HEK293T (cell line): ENCODE measurements around the gene TNIK.
"Not testable (repeated sequence)": the region's sequence is repeated elsewhere in the genome, so short reads cannot be mapped to it uniquely, and the experiment has no call there.

Source experiments
- CTCF ChIA-PET: fragments of 350-600 bp; formaldehyde crosslinking; extraction: SDS; loops from one replicate; lab custom pipeline; 2021; ENCODE audit warnings: antibody characterized with exemption, inconsistent platforms; lab: Yijun Ruan, JAX
- POLR2A ChIA-PET: fragments of 350-600 bp; formaldehyde crosslinking; extraction: SDS; loops from one replicate; lab custom pipeline; 2020; ENCODE audit warnings: antibody characterized with exemption, inconsistent platforms; lab: Yijun Ruan, JAX
- DNase-seq: peaks from one replicate; pipeline ENCODE4 v3.0.0; 2012; ENCODE audit warnings: mixed read lengths; ENCODE audit errors: extremely low spot score
- ARNT ChIP-seq: fragments of 450-650 bp; IDR thresholded peaks from 2 replicates; pipeline ENCODE4 v1.6.1; 2017; ENCODE audit warnings: mild to moderate bottlenecking
- BHLHE40 ChIP-seq: fragments of 450-650 bp; IDR thresholded peaks from 2 replicates; pipeline ENCODE4 v1.6.1; 2016; ENCODE audit warnings: mild to moderate bottlenecking, moderate library complexity, borderline replicate concordance
- CTBP1 ChIP-seq: fragments of 450-650 bp; IDR thresholded peaks from 2 replicates; pipeline ENCODE4 v1.6.1; 2016; ENCODE audit warnings: borderline replicate concordance
- ELF4 ChIP-seq: fragments of 450-650 bp; IDR thresholded peaks from 2 replicates; pipeline ENCODE4 v1.6.1; 2017; ENCODE audit warnings: antibody characterized with exemption
- FOXA1 ChIP-seq: fragments of 450-650 bp; IDR thresholded peaks from 2 replicates; pipeline ENCODE4 v1.6.1; 2016; ENCODE audit warnings: mild to moderate bottlenecking
- FOXK2 ChIP-seq: fragments of 450-650 bp; IDR thresholded peaks from 2 replicates; pipeline ENCODE4 v1.6.1; 2016; ENCODE audit warnings: mild to moderate bottlenecking
- FOXM1 ChIP-seq: fragments of 450-650 bp; IDR thresholded peaks from 2 replicates; pipeline ENCODE4 v1.6.1; 2017; ENCODE audit warnings: mild to moderate bottlenecking, borderline replicate concordance
- HDGF ChIP-seq: fragments of 450-650 bp; IDR thresholded peaks from 2 replicates; pipeline ENCODE4 v1.6.1; 2017; ENCODE audit warnings: antibody characterized with exemption, borderline replicate concordance
- L3MBTL2 ChIP-seq: fragments of 450-650 bp; conservative IDR thresholded peaks from 2 replicates; pipeline ENCODE4 v1.6.1; 2016; ENCODE audit warnings: mild to moderate bottlenecking
- LEF1 ChIP-seq: fragments of 450-650 bp; IDR thresholded peaks from 2 replicates; pipeline ENCODE4 v1.6.1; 2017; ENCODE audit warnings: mild to moderate bottlenecking, borderline replicate concordance
- NFRKB ChIP-seq: fragments of 450-650 bp; IDR thresholded peaks from 2 replicates; pipeline ENCODE4 v1.6.1; 2016; ENCODE audit warnings: mild to moderate bottlenecking, moderate library complexity
- SP1 ChIP-seq: fragments of 450-650 bp; IDR thresholded peaks from 2 replicates; pipeline ENCODE4 v1.6.1; 2017
- SUZ12 ChIP-seq: fragments of 450-650 bp; IDR thresholded peaks from 2 replicates; pipeline ENCODE4 v1.6.1; 2016; ENCODE audit warnings: mild to moderate bottlenecking
- TARDBP ChIP-seq: fragments of 450-650 bp; IDR thresholded peaks from 2 replicates; pipeline ENCODE4 v1.6.1; 2016
- ZNF384 ChIP-seq: fragments of 450-650 bp; IDR thresholded peaks from 2 replicates; pipeline ENCODE4 v1.6.1; 2016
- TF ChIP-seq, protein P1 (sequence below): fragments of 450-650 bp; IDR thresholded peaks from 2 replicates; pipeline ENCODE4 v1.6.1; 2016

Gene TNIK

DNA sequence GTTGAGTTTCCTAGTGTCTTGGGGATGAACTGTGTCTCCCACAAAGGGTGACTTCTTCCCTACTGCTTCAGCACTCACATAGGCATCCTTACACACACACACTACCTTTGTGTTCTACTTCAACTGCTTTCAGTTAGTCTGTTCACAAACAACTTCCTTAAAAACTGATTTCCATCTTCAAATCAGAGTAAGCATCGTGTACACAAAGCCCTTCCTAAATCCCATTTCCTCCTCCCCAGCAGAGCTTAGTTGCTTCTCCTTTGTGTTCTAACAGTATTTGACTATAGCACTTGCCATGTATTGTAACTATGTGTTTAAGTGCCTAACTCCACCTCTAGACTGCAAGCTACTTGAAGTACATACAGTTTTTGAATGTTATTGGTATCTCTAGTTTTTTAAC lies 71.7 kb downstream of the TNIK start:
- POLR2A ChIA-PET: no interaction called here
- CTCF ChIA-PET: no interaction called here
- no peak for DNase-seq
- TF ChIP-seq FOXA1 (no peak), ELF4 (no peak), CTBP1 (no peak), ARNT (no peak), BHLHE40 (no peak), ZNF384 (no peak), HDGF (no peak), NFRKB (no peak), SP1 (no peak)
- TF ChIP-seq, protein P1, sequence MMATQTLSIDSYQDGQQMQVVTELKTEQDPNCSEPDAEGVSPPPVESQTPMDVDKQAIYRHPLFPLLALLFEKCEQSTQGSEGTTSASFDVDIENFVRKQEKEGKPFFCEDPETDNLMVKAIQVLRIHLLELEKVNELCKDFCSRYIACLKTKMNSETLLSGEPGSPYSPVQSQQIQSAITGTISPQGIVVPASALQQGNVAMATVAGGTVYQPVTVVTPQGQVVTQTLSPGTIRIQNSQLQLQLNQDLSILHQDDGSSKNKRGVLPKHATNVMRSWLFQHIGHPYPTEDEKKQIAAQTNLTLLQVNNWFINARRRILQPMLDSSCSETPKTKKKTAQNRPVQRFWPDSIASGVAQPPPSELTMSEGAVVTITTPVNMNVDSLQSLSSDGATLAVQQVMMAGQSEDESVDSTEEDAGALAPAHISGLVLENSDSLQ: no peak

DNA sequence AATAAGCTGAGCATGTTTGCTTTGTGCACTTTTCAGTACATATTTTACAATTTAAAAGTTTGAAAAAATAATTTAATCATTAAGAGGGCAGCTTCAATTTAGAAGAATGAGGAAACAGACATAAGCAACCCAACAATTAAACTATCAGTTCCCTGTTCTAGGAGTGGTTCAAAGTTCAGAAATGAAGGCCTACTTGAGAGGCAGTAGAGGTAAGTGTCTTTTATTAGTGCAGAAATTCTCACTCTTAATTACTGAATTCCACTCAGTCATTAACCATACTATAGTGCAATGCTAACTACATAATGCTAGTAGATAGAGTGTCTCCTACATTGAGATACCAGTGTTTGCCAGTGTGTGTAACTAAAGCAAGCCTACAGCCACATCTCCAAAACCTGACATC lies 73.1 kb downstream of the TNIK start:
- TF ChIP-seq BHLHE40 (no peak), ZNF384 (no peak), SP1 (no peak), SUZ12 (no peak), NFRKB (no peak), L3MBTL2 (no peak), FOXA1 (no peak), HDGF (no peak), TARDBP (no peak), CTBP1 (no peak), FOXK2 (no peak), ARNT (no peak), FOXM1 (no peak)
- TF ChIP-seq, protein P1: no peak
- ChIA-PET POLR2A (no interaction called here), CTCF (no interaction called here)
- DNase-seq: no peak

DNA sequence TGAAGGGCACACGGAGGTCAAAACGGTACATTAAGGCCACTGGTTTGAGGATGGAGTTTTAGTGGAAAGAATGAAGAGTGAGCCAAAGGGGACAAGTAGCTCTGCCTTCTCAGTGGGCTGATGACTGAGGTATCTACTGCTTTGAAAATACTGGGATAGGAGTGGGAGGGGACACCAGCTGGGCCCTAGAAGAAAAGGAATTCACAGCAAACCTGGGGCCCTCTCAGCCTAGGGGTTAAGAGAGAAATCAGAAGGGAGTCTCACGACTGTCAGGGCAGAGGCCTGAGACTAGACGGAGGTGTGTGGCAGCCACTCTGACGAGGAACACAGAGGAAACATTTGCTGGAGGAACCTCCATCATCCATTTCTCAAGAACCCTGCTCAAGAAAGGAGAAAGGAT lies 75.1 kb downstream of the TNIK start:
- no peak for DNase-seq
- TF ChIP-seq L3MBTL2: no peak
- TF ChIP-seq ZNF384: no peak
- TF ChIP-seq, protein P1: no peak
- no peak for TF ChIP-seq FOXA1
- no peak for TF ChIP-seq TARDBP
- TF ChIP-seq HDGF: no peak
- TF ChIP-seq CTBP1: no peak
- TF ChIP-seq FOXM1: no peak
- no peak for TF ChIP-seq SP1
- no peak for TF ChIP-seq FOXK2
- no peak for TF ChIP-seq SUZ12
- TF ChIP-seq ARNT: no peak
- no peak for TF ChIP-seq ELF4
- no peak for TF ChIP-seq BHLHE40
- TF ChIP-seq LEF1: no peak
- TF ChIP-seq NFRKB: no peak
- ChIA-PET POLR2A (no interaction called here), CTCF (no interaction called here)

DNA sequence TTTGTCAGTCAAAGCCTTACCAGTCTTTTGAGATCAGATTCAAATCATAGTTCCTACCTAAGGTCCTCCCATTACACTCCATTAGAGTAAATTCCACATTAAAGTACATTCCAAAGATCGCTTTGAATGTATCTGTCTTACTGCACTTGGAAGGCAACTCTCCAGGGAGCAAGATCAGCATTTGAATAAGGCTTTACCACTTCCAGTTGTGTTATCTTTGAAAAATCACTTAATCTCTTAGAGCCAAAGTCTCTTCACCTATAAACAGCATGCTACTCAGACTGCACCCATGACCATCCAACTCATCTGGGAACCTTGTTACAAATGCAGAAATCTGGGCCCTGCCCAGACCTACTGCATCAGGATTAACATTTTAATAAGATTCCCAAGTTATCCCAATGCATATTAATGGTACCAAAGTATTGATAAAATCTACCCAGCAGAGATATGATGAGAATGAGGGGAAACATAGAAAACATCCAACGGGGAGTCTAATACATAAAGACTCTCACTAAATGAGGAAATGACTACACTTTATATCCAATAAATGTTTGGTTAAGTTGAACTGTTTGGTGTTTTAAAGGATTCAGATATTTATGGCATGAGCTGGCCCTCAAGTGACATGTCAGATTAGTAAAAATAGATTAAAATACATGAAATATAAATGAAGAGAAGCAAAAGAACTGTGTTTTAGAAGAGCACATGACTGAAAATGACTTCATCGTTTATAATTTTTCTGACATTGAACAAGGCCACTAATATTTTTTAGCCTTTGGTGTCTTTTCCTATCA lies 75.9 kb downstream of the TNIK start:
- TF ChIP-seq TARDBP (no peak), BHLHE40 (no peak), NFRKB (no peak), HDGF (no peak), L3MBTL2 (no peak), SP1 (no peak), ARNT (no peak), SUZ12 (no peak), ZNF384 (no peak), FOXK2 (no peak), FOXM1 (no peak), LEF1 (no peak), FOXA1 (no peak), ELF4 (no peak), CTBP1 (no peak)
- TF ChIP-seq, protein P1: no peak
- ChIA-PET POLR2A (no interaction called here), CTCF (no interaction called here)
- DNase-seq: no peak

DNA sequence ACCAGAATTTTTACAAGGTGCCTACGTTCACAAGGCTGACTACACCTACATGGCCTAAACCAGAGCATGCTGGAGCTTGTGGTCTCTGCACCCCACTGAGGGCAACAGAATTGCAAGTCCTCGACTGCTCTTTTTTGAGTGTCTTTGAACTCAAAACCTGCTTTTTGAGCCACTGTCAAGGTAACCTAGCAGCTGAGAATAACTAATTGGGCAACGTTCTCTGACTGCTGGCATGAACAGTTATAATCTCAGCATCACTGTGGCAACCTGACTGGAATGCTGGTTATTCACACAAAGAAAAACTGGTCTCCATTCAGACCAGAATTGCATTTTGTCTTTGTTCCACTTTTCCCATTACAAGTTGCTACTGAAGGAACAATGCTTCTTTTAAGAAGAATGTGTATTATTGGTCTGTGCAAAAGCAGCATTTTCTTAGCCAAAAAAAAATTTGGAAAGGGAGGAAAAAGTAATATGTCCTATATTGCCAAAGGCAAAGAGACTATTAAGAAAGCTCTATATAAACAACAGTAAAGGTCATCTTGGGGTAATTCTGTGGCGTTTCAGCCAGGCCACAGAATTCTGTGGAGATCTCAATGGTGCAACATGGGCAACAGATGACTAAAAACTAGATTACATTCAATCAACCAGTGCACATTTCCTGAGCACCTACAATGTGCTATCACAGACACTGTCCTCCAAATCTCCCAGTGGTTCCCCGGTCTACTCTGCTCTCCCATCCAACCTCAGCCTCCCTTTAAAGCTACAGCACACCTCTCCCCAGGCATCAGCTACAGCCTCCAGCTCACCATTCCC lies 76.8 kb downstream of the TNIK start:
- no peak for TF ChIP-seq SUZ12
- TF ChIP-seq BHLHE40: no peak
- TF ChIP-seq ZNF384: no peak
- TF ChIP-seq FOXA1: no peak
- no peak for TF ChIP-seq ELF4
- TF ChIP-seq SP1: no peak
- no peak for TF ChIP-seq HDGF
- TF ChIP-seq TARDBP: no peak
- no peak for TF ChIP-seq NFRKB
- no peak for TF ChIP-seq ARNT
- no peak for TF ChIP-seq FOXK2
- no peak for DNase-seq
- ChIA-PET CTCF (no interaction called here), POLR2A (no interaction called here)

DNA sequence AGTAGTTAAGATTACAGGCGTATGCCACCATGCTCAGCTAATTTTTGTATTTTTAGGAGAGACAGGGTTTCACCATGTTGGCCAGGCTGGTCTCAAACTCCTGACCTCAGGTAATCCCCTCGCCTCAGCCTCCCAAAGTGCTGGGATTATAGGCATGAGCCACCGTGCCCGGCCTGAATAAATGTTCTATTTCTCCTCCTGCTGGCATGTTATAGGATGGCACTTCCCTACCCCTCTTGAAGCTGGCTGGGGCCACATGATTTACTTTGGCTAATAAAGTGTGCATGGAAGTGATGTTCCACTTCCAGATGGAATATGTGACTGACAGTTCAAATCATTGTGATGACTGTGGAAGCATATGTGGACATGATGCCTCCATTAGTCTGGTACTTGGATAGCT lies 77.9 kb downstream of the TNIK start:
- CTCF ChIA-PET, DNase-seq, POLR2A ChIA-PET: not testable (repeated sequence)
